ENCODE data around the gene KLK7.
"Not testable (repeated sequence)": the region's sequence is repeated elsewhere in the genome, so short reads cannot be mapped to it uniquely, and the experiment has no call there.

KLK7 gene

DNA sequence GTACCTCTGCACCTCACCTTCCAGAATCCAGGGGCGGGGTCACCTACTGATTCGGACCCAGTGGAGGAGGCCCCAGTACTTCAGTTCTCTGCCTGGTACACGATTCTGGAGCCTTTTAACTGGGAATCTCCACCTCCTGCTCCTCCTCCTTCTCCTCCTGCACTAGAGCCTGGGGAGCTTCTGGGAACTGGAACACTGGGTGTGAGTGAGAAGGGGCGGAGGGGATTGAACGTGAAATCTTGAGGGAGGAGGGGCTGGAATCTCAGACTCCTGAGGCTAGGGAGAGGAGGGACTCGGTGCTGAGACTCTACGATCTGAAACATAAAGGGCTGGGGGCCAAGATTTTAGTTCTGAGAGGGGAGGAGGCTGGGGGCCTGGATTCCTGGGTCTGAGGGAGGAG, 17.8 kb upstream of the KLK7 start, which contains the start of gene KLK8:
KLK8 (minus strand) TSS at position 90 of the 400 bp plus-strand sequence. CDS start 437 bp downstream, outside the sequence.
- H3K27ac ChIP-seq (ENCODE audit: low read depth, low read length): no peak within 1 kb of the TSS
- no peaks in the 10 kb centered on the region for H3K4me1 ChIP-seq (ENCODE audit: control insufficient read depth in 1 of 2, insufficient read depth in 2 of 2, low read length in 2 of 2)
- no peaks in the 10 kb centered on the region for H3K36me3 ChIP-seq (ENCODE audit: control insufficient read depth in 1 of 2, insufficient read depth in 2 of 2, low read length in 2 of 2)
- no peaks in the 10 kb centered on the region for H3K9me3 ChIP-seq (ENCODE audit: control insufficient read depth in 1 of 2, low read length in 2 of 2)
- no peak within 1 kb of the TSS for H3K9ac ChIP-seq (ENCODE audit: low read depth in 1 of 2, low read length in 2 of 2)
- peaks cover 0 to 5% of the 10 kb centered on the region in 2 donors for H3K27me3 ChIP-seq (ENCODE audit: control insufficient read depth in 1 of 2, insufficient read depth in 2 of 2, low read length in 2 of 2)
- no peak within 1 kb of the TSS for H3K4me3 ChIP-seq (ENCODE audit: low read depth in 1 of 2, low read length in 2 of 2)

GRCh38 chr19:51000981-51001380, 17.3 kb upstream of the KLK7 start:
- H3K4me1 ChIP-seq (ENCODE audit: control insufficient read depth in 1 of 2, insufficient read depth in 2 of 2, low read length in 2 of 2): no peaks in the 10 kb centered on the region
- H3K9ac ChIP-seq (ENCODE audit: low read depth in 1 of 2, low read length in 2 of 2): no peak overlapping the region
- H3K27me3 ChIP-seq (ENCODE audit: control insufficient read depth in 1 of 2, insufficient read depth in 2 of 2, low read length in 2 of 2): peaks cover 0 to 5% of the 10 kb centered on the region in 2 donors
- no peak overlapping the region for H3K27ac ChIP-seq (ENCODE audit: low read depth, low read length)
- no peak overlapping the region for H3K4me3 ChIP-seq (ENCODE audit: low read depth in 1 of 2, low read length in 2 of 2)
- no peaks in the 10 kb centered on the region for H3K9me3 ChIP-seq (ENCODE audit: control insufficient read depth in 1 of 2, low read length in 2 of 2)
- no peaks in the 10 kb centered on the region for H3K36me3 ChIP-seq (ENCODE audit: control insufficient read depth in 1 of 2, insufficient read depth in 2 of 2, low read length in 2 of 2)

DNA sequence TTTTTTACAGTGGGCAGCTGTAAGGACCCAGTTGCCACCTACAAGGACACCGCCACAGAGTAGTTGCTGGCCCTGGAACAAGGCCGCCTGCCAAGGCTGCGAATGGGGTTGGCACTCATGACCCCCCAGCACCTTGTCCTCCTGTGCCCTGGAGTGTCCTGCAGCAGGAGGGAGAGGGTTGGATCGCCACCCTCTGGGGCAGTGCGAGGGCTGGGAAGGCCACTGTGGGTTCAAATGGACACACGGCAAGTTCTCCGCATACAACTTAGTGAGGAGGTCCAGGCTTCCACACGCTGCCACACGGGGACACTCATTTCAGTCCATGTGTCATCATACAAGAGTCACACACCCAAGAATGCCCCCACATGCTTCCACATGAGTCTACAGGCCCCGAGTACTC, 16.7 kb upstream of the KLK7 start:
- Histone ChIP-seq H3K9me3 (ENCODE audit: control insufficient read depth in 1 of 2, low read length in 2 of 2) (no peaks in the 10 kb centered on the region), H3K4me3 (ENCODE audit: low read depth in 1 of 2, low read length in 2 of 2) (no peak overlapping the region), H3K4me1 (ENCODE audit: control insufficient read depth in 1 of 2, insufficient read depth in 2 of 2, low read length in 2 of 2) (no peaks in the 10 kb centered on the region), H3K27ac (ENCODE audit: low read depth, low read length) (no peak overlapping the region), H3K27me3 (ENCODE audit: control insufficient read depth in 1 of 2, insufficient read depth in 2 of 2, low read length in 2 of 2) (peaks cover 0 to 5% of the 10 kb centered on the region in 2 donors), H3K36me3 (ENCODE audit: control insufficient read depth in 1 of 2, insufficient read depth in 2 of 2, low read length in 2 of 2) (no peaks in the 10 kb centered on the region), H3K9ac (ENCODE audit: low read depth in 1 of 2, low read length in 2 of 2) (no peak overlapping the region)

DNA sequence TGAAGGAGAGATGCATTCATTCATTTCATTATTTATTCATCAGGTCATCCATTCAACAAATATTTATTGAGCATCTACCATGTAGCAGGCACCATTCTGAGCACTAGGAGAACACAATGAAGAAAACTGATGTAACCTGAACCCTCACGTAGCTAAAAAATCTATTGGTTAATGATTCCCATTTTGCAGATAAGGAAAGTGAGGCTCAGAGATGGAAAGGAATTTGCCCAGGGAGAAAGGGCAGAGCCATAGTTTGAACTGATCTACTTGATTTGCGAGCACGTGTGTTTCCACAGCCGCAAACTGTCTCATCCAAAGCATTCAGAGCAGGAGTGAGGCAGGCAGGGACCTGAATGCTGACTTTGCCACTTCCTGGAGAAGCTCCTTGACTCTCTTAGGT, 15.0 kb upstream of the KLK7 start:
- H3K9ac ChIP-seq (ENCODE audit: low read depth in 1 of 2, low read length in 2 of 2): no peak overlapping the region
- H3K36me3 ChIP-seq (ENCODE audit: control insufficient read depth in 1 of 2, insufficient read depth in 2 of 2, low read length in 2 of 2): no peaks in the 10 kb centered on the region
- no peaks in the 10 kb centered on the region for H3K9me3 ChIP-seq (ENCODE audit: control insufficient read depth in 1 of 2, low read length in 2 of 2)
- H3K27me3 ChIP-seq (ENCODE audit: control insufficient read depth in 1 of 2, insufficient read depth in 2 of 2, low read length in 2 of 2): peaks cover 0 to 5% of the 10 kb centered on the region in 2 donors
- no peak overlapping the region for H3K4me3 ChIP-seq (ENCODE audit: low read depth in 1 of 2, low read length in 2 of 2)
- no peak overlapping the region for H3K27ac ChIP-seq (ENCODE audit: low read depth, low read length)
- H3K4me1 ChIP-seq (ENCODE audit: control insufficient read depth in 1 of 2, insufficient read depth in 2 of 2, low read length in 2 of 2): no peaks in the 10 kb centered on the region

GRCh38 chr19:50998061-50998460, 14.3 kb upstream of the KLK7 start:
- H3K9ac ChIP-seq (ENCODE audit: low read depth in 1 of 2, low read length in 2 of 2): no peak overlapping the region
- H3K27ac ChIP-seq (ENCODE audit: low read depth, low read length): no peak overlapping the region
- peaks cover 0 to 5% of the 10 kb centered on the region in 2 donors for H3K27me3 ChIP-seq (ENCODE audit: control insufficient read depth in 1 of 2, insufficient read depth in 2 of 2, low read length in 2 of 2)
- H3K9me3 ChIP-seq (ENCODE audit: control insufficient read depth in 1 of 2, low read length in 2 of 2): no peaks in the 10 kb centered on the region
- H3K4me3 ChIP-seq (ENCODE audit: low read depth in 1 of 2, low read length in 2 of 2): no peak overlapping the region
- H3K36me3 ChIP-seq (ENCODE audit: control insufficient read depth in 1 of 2, insufficient read depth in 2 of 2, low read length in 2 of 2): no peaks in the 10 kb centered on the region
- H3K4me1 ChIP-seq (ENCODE audit: control insufficient read depth in 1 of 2, insufficient read depth in 2 of 2, low read length in 2 of 2): no peaks in the 10 kb centered on the region

DNA sequence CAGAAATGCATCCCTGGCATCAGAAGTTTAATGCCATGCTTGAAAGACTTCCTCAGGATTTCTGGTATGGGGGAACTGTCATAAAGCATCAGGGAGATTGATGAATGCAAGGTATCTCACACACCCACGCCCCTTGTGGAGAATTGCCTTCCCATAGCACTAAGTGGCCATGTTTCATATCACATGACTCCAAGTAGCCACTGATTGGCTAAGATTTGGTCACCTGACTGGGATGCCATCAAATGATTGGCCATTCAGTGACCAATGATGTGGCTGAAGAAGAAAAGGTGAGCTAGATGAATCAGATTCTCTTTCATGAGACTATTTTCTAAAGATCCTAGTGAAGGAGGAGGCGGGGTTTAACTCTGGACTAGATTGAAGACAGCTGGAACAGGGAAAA, 10.4 kb upstream of the KLK7 start:
- Histone ChIP-seq H3K27me3 (ENCODE audit: control insufficient read depth in 1 of 2, insufficient read depth in 2 of 2, low read length in 2 of 2) (no peaks in the 10 kb centered on the region), H3K9me3 (ENCODE audit: control insufficient read depth in 1 of 2, low read length in 2 of 2) (no peaks in the 10 kb centered on the region), H3K36me3 (ENCODE audit: control insufficient read depth in 1 of 2, insufficient read depth in 2 of 2, low read length in 2 of 2) (no peaks in the 10 kb centered on the region), H3K4me3 (ENCODE audit: low read depth in 1 of 2, low read length in 2 of 2) (no peak overlapping the region), H3K9ac (ENCODE audit: low read depth in 1 of 2, low read length in 2 of 2) (no peak overlapping the region), H3K4me1 (ENCODE audit: control insufficient read depth in 1 of 2, insufficient read depth in 2 of 2, low read length in 2 of 2) (no peaks in the 10 kb centered on the region), H3K27ac (ENCODE audit: low read depth, low read length) (no peak overlapping the region)

- no peak overlapping the region for H3K27ac ChIP-seq (ENCODE audit: low read depth, low read length)
Measured at GRCh38 chr19:50992666-50993035, 8.9 kb upstream of the KLK7 start.

GRCh38 chr19:50984416-50984815, 699 bp upstream of the KLK7 start:
- H3K36me3 ChIP-seq (ENCODE audit: control insufficient read depth in 1 of 2, insufficient read depth in 2 of 2, low read length in 2 of 2); H3K4me1 ChIP-seq (ENCODE audit: control insufficient read depth in 1 of 2, insufficient read depth in 2 of 2, low read length in 2 of 2); H3K4me3 ChIP-seq (ENCODE audit: low read depth in 1 of 2, low read length in 2 of 2); H3K27me3 ChIP-seq (ENCODE audit: control insufficient read depth in 1 of 2, insufficient read depth in 2 of 2, low read length in 2 of 2); H3K9me3 ChIP-seq (ENCODE audit: control insufficient read depth in 1 of 2, low read length in 2 of 2); H3K27ac ChIP-seq (ENCODE audit: low read depth, low read length); H3K9ac ChIP-seq (ENCODE audit: low read depth in 1 of 2, low read length in 2 of 2): not testable (repeated sequence)

More at GRCh38 chr19:50992666-50993035, 8.9 kb upstream of the KLK7 start:
- Histone ChIP-seq H3K9me3 (ENCODE audit: control insufficient read depth in 1 of 2, low read length in 2 of 2) (no peaks in the 10 kb centered on the region), H3K4me3 (ENCODE audit: low read depth in 1 of 2, low read length in 2 of 2) (no peak overlapping the region), H3K27me3 (ENCODE audit: control insufficient read depth in 1 of 2, insufficient read depth in 2 of 2, low read length in 2 of 2) (no peaks in the 10 kb centered on the region), H3K36me3 (ENCODE audit: control insufficient read depth in 1 of 2, insufficient read depth in 2 of 2, low read length in 2 of 2) (no peaks in the 10 kb centered on the region), H3K4me1 (ENCODE audit: control insufficient read depth in 1 of 2, insufficient read depth in 2 of 2, low read length in 2 of 2) (no peaks in the 10 kb centered on the region), H3K9ac (ENCODE audit: low read depth in 1 of 2, low read length in 2 of 2) (no peak overlapping the region)

DNA sequence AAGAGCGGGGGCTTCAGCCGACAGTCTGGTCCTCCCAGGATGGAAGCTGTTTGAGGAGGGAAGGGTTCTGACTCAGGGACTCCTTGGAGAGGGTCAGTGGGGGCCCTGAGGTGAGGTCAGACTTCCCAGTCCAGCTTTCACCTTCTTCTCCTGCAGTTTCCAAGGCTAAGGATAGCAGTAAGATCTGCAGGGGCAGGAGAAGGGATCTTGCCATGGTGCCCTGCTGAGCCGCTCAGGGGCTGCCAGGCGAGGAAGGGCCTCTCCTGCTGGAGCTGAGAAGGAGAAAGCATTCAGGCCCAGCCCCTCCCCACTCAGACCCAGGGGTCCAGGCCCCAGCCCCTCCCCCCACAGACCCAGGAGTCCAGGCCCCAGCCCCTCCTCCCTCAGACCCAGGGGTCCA, 1.5 kb downstream of the KLK7 start:
- no peaks in the 10 kb centered on the region for H3K4me1 ChIP-seq (ENCODE audit: control insufficient read depth in 1 of 2, insufficient read depth in 2 of 2, low read length in 2 of 2)
- no peak overlapping the region for H3K27ac ChIP-seq (ENCODE audit: low read depth, low read length)
- H3K9ac ChIP-seq (ENCODE audit: low read depth in 1 of 2, low read length in 2 of 2): no peak overlapping the region
- H3K9me3 ChIP-seq (ENCODE audit: control insufficient read depth in 1 of 2, low read length in 2 of 2): no peaks in the 10 kb centered on the region
- no peak overlapping the region for H3K4me3 ChIP-seq (ENCODE audit: low read depth in 1 of 2, low read length in 2 of 2)
- no peaks in the 10 kb centered on the region for H3K36me3 ChIP-seq (ENCODE audit: control insufficient read depth in 1 of 2, insufficient read depth in 2 of 2, low read length in 2 of 2)
- peaks cover 2 to 4% of the 10 kb centered on the region in 2 donors for H3K27me3 ChIP-seq (ENCODE audit: control insufficient read depth in 1 of 2, insufficient read depth in 2 of 2, low read length in 2 of 2)

DNA sequence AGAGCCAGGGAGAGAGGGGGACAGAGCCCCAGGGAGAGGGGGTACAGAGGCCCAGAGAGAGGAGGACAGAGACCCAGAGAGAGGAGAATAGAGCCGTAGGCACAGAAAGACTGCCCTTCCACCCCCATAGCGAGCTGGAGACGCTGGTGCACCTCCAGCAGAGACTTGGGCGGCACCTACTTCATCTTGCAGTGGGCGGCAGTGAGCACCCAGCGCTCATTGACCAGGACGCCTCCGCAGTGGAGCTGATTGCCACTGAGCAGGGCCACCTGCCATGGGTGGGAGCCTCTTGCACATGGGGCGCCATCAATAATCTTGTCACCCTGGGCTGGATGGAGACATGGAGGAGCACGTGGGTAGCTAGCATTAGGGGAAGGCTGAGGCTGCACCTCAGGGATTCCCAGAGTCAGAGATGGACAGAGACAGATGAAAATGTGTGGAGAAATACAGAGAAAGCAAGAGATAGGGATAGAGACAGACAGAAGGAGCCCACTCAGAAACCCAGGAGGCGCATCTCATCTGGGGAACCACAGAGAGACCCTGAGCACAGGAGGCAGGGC, 2.0 kb downstream of the KLK7 start:
- H3K27ac ChIP-seq (ENCODE audit: low read depth, low read length): no peak overlapping the region
- H3K9me3 ChIP-seq (ENCODE audit: control insufficient read depth in 1 of 2, low read length in 2 of 2): no peaks in the 10 kb centered on the region
- H3K4me1 ChIP-seq (ENCODE audit: control insufficient read depth in 1 of 2, insufficient read depth in 2 of 2, low read length in 2 of 2): no peaks in the 10 kb centered on the region
- no peaks in the 10 kb centered on the region for H3K36me3 ChIP-seq (ENCODE audit: control insufficient read depth in 1 of 2, insufficient read depth in 2 of 2, low read length in 2 of 2)
- H3K9ac ChIP-seq (ENCODE audit: low read depth in 1 of 2, low read length in 2 of 2): no peak overlapping the region
- no peak overlapping the region for H3K4me3 ChIP-seq (ENCODE audit: low read depth in 1 of 2, low read length in 2 of 2)
- peaks cover 2 to 4% of the 10 kb centered on the region in 2 donors for H3K27me3 ChIP-seq (ENCODE audit: control insufficient read depth in 1 of 2, insufficient read depth in 2 of 2, low read length in 2 of 2)

DNA sequence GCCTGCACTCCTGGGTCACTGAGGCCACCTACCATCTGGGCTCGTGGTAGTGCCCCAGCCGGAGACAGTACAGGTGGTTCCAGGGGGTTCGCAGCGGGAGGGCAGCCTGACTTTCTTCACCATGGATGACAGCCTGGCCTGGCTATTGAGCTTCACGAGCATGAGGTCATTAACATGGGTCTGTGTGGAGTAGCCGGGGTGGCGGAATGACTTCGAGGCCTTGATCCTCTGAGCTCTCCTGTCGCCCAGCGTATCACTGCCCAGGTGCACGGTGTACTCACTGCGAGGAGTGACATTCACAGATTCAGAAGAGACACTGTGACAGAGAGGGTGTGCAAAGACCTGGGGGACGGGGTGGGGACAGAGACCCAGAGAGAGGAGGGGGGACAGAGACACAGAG, 3.5 kb downstream of the KLK7 start:
- no peaks in the 10 kb centered on the region for H3K36me3 ChIP-seq (ENCODE audit: control insufficient read depth in 1 of 2, insufficient read depth in 2 of 2, low read length in 2 of 2)
- peaks cover 4% of the 10 kb centered on the region in 2 donors for H3K27me3 ChIP-seq (ENCODE audit: control insufficient read depth in 1 of 2, insufficient read depth in 2 of 2, low read length in 2 of 2)
- H3K9me3 ChIP-seq (ENCODE audit: control insufficient read depth in 1 of 2, low read length in 2 of 2): no peaks in the 10 kb centered on the region
- H3K4me1 ChIP-seq (ENCODE audit: control insufficient read depth in 1 of 2, insufficient read depth in 2 of 2, low read length in 2 of 2): no peaks in the 10 kb centered on the region
- no peak overlapping the region for H3K27ac ChIP-seq (ENCODE audit: low read depth, low read length)
- no peak overlapping the region for H3K9ac ChIP-seq (ENCODE audit: low read depth in 1 of 2, low read length in 2 of 2)
- H3K4me3 ChIP-seq (ENCODE audit: low read depth in 1 of 2, low read length in 2 of 2): no peak overlapping the region
